Fibroblast of lung (primary cell): ENCODE measurements around the gene FRG2.
A peak's percentile ranks its signal among the peaks of the same experiment; 100 is the strongest.
"Not testable (repeated sequence)": the region's sequence is repeated elsewhere in the genome, so short reads cannot be mapped to it uniquely, and the experiment has no call there.

ENCODE experiments used
- EZH2 ChIP-seq: IDR thresholded peaks from 2 replicates; pipeline ENCODE4 v1.5.1; 2012; ENCODE audit warnings: low read length, control low read depth, mild to moderate bottlenecking; ENCODE audit errors: missing control alignments
- TF ChIP-seq, protein P1 (sequence below), 2 donors: IDR thresholded peaks in 1 of 2; conservative IDR thresholded peaks in 1 of 2; 1 replicate in 1 of 2; 2 replicates in 1 of 2; pipeline ENCODE4 v1.5.1; 2011 to 2012; ENCODE audit warnings: low read length in 2 of 2, control low read depth in 1 of 2, inconsistent platforms in 1 of 2, low read depth in 1 of 2, mild to moderate bottlenecking in 1 of 2

GRCh38 chr4:190019859-190020463, 7.1 kb downstream of the FRG2 start:
- TF ChIP-seq, protein P1, sequence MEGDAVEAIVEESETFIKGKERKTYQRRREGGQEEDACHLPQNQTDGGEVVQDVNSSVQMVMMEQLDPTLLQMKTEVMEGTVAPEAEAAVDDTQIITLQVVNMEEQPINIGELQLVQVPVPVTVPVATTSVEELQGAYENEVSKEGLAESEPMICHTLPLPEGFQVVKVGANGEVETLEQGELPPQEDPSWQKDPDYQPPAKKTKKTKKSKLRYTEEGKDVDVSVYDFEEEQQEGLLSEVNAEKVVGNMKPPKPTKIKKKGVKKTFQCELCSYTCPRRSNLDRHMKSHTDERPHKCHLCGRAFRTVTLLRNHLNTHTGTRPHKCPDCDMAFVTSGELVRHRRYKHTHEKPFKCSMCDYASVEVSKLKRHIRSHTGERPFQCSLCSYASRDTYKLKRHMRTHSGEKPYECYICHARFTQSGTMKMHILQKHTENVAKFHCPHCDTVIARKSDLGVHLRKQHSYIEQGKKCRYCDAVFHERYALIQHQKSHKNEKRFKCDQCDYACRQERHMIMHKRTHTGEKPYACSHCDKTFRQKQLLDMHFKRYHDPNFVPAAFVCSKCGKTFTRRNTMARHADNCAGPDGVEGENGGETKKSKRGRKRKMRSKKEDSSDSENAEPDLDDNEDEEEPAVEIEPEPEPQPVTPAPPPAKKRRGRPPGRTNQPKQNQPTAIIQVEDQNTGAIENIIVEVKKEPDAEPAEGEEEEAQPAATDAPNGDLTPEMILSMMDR (conservative IDR thresholded peaks at IDR 0.05 in 1 of 2, IDR thresholded peaks at IDR 0.05 in 1 of 2; ENCODE audit: low read depth in 1 of 2, low read length in 2 of 2) = not testable (repeated sequence)
- peak; percentile 13 for TF ChIP-seq EZH2
